Measurements from ENCODE around the gene UBFD1. TPM values are rescaled to one million over a fixed set of nuclear protein-coding genes. Genes with fewer than 3 reads are reported as not detected.

The UBFD1 gene
- total and polyA plus RNA-seq, 2 of the 8 experiments (the other 6 are each of a cell fraction or from before 2014, with no cell fraction given) = 66.3 to 106 TPM

DNA sequence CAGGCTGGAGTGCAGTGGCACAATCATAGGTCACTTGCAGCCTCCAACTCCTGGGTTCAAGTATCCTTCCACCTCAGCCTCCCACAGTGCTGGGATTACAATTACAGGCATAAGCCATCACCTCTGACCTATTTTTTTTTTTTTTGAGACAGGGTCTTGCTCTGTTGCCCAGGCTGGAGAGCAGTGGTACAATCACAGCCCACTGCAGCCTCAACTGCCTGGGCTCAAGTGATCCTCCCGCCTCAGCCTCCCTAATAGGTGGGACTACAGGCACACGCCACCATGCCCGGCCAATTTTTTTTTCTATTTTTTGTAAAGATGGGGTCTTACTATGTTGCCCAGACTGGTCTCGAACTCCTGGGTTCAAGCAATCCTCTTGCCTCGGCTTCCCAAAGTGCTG is 41.6 kb upstream of the UBFD1 start:
- H3K79me2 ChIP-seq (ENCODE audit: control insufficient read depth in 1 of 2, insufficient read depth in 2 of 2, low read length in 2 of 2) = no peaks in the 10 kb centered on the region
- H3K27me3 ChIP-seq (replicated peaks in 1 of 4; ENCODE audit: control insufficient read depth in 3 of 4, extremely low read depth in 1 of 4, insufficient read depth in 3 of 4, low read length in 3 of 4) = no peaks in the 10 kb centered on the region; a peak in 1 of 7 replicates
- no peak for TF ChIP-seq CREB1 (IDR thresholded peaks at IDR 0.05)
- no peak for TF ChIP-seq POLR2AphosphoS5 (IDR thresholded peaks at IDR 0.05; ENCODE audit: low read depth, low read length)
- no peak for TF ChIP-seq RAD21 (IDR thresholded peaks at IDR 0.05 in 1 of 2, conservative IDR thresholded peaks at IDR 0.05 in 1 of 2; ENCODE audit: low read depth in 2 of 2, low read length in 2 of 2)
- no peak for TF ChIP-seq JUND (IDR thresholded peaks at IDR 0.05; ENCODE audit: low read length)
- TF ChIP-seq POU5F1 (IDR thresholded peaks at IDR 0.05; ENCODE audit: low read depth, low read length) = no peak
- no peak for TF ChIP-seq YY1 (IDR thresholded peaks at IDR 0.05; ENCODE audit: low read depth, low read length)
- TF ChIP-seq HDAC2 (IDR thresholded peaks at IDR 0.05; ENCODE audit: borderline replicate concordance in 1 of 2, low read depth in 2 of 2, low read length in 2 of 2) = no peak
- TF ChIP-seq CHD1 (IDR thresholded peaks at IDR 0.05; ENCODE audit: low read depth, low read length) = no peak
- no peak for TF ChIP-seq ATF3 (IDR thresholded peaks at IDR 0.05; ENCODE audit: insufficient read depth, low read depth, low read length)
- TF ChIP-seq GTF2F1 (IDR thresholded peaks at IDR 0.05; ENCODE audit: borderline replicate concordance, low read depth, low read length) = no peak
- TF ChIP-seq CTCF (IDR thresholded peaks at IDR 0.05; ENCODE audit: control extremely low read depth in 1 of 3, insufficient read depth in 1 of 3, low read depth in 1 of 3, low read length in 3 of 3) = no peak

More for the DNA sequence above, 41.6 kb upstream of the UBFD1 start:
- Histone ChIP-seq H3K23me2 (ENCODE audit: low read depth, low read length) (no peaks in the 10 kb centered on the region), H2BK20ac (ENCODE audit: low read length) (no peak overlapping the region), H3K36me3 (ENCODE audit: control insufficient read depth in 2 of 4, insufficient read depth in 4 of 4, low read length in 3 of 4) (peaks cover 2 to 14% (median 8%) of the 10 kb centered on the region in 4 experiments; a peak in 5 of 8 replicates), H2AK5ac (ENCODE audit: low read depth, low read length) (no peak overlapping the region), H4K8ac (ENCODE audit: extremely low read depth, insufficient read depth, low read length) (no peak overlapping the region), H3K4me2 (ENCODE audit: insufficient read depth in 1 of 2, low read depth in 2 of 2, low read length in 2 of 2) (no peak overlapping the region), H3K23ac (ENCODE audit: insufficient read length) (no peak overlapping the region), H2BK12ac (ENCODE audit: low read depth, low read length) (no peak overlapping the region), H3K9me3 (ENCODE audit: insufficient read depth in 2 of 2, low read depth in 1 of 2, low read length in 1 of 2) (no peaks in the 10 kb centered on the region), H3K9ac (replicated peaks in 1 of 4; ENCODE audit: extremely low read depth in 1 of 4, low read depth in 3 of 4, low read length in 3 of 4) (no peak overlapping the region), H3K18ac (ENCODE audit: extremely low read depth, low read length) (no peak overlapping the region), H2BK120ac (replicated peaks; ENCODE audit: low read depth, low read length) (no peak overlapping the region), H4K20me1 (replicated peaks in 1 of 2; ENCODE audit: control insufficient read depth in 1 of 2, insufficient read depth in 2 of 2, low read length in 2 of 2) (no peaks in the 10 kb centered on the region), H3K4ac (replicated peaks; ENCODE audit: insufficient read length, low read depth, low read length) (no peak overlapping the region), H2BK5ac (ENCODE audit: low read depth, low read length) (no peak overlapping the region), H3K4me3 (ENCODE audit: extremely low read depth in 1 of 4, insufficient read depth in 2 of 4, low read depth in 3 of 4, low read length in 4 of 4) (no peak overlapping the region), H3K4me1 (replicated peaks in 1 of 4; ENCODE audit: control insufficient read depth in 3 of 4, insufficient read depth in 4 of 4, low read length in 3 of 4) (no peaks in the 10 kb centered on the region), H3K79me1 (ENCODE audit: low read depth, low read length) (no peaks in the 10 kb centered on the region), H3K27ac (ENCODE audit: low read depth, low read length) (no peak overlapping the region), H2BK15ac (ENCODE audit: low read length) (no peak overlapping the region), H3K56ac (replicated peaks; ENCODE audit: insufficient read length, low read depth, low read length) (no peak overlapping the region), H4K5ac (ENCODE audit: insufficient read length, low read depth, low read length) (no peak overlapping the region), H4K91ac (replicated peaks; ENCODE audit: insufficient read length, low read length) (no peak overlapping the region), H3K14ac (ENCODE audit: insufficient read length) (no peak overlapping the region), H2AFZ (ENCODE audit: low read length) (no peak overlapping the region)
- ChIA-PET POLR2A (ENCODE audit: partially characterized antibody) (interaction anchor here (0.7 to 3.3 kb wide), 3 partner anchors 10 to 41 kb away, joined by 3 to 7 read pairs (median 6); partner anchors contain the start of genes EARS2 and UBFD1), CTCF (ENCODE audit: partially characterized antibody) (interaction anchor here (1.5 kb wide), 1 partner anchor 9 kb away, joined by 5 read pairs; no protein-coding TSS in a partner anchor)
- 100% methylated on average over 5 of the region's 5 CpGs; no CpG with 5 or more reads in 1 of the 2 experiments for WGBS, 2 experiments (ENCODE audit: extremely low coverage in 1 of 2, insufficient coverage in 1 of 2, insufficient read length in 1 of 2, insufficient replicate concordance in 2 of 2, low coverage in 1 of 2, low lambda C conversion rate in 2 of 2, missing lambda C conversion rate in 1 of 2)
- DNase-seq (ENCODE audit: low read depth in 1 of 2, low spot score in 2 of 2) (no peak), FAIRE-seq (no peak)

Data from H1 (cell line).